Measurements from ENCODE around the gene GRIN2C.
"Not testable (repeated sequence)": the region's sequence is repeated elsewhere in the genome, so short reads cannot be mapped to it uniquely, and the experiment has no call there.

Gene GRIN2C

GRCh38 chr17:74859459-74860228, at the start of gene GRIN2C:
GRIN2C (minus strand) TSS chr17:74859885; CDS start chr17:74855092, 4,793 bp downstream.
- Histone ChIP-seq H3K27ac (no peak within 1 kb of the TSS), H3K4me3 (peak within 1 kb of the TSS in 2 of 7 experiments; percentile 2 to 22)

DNA sequence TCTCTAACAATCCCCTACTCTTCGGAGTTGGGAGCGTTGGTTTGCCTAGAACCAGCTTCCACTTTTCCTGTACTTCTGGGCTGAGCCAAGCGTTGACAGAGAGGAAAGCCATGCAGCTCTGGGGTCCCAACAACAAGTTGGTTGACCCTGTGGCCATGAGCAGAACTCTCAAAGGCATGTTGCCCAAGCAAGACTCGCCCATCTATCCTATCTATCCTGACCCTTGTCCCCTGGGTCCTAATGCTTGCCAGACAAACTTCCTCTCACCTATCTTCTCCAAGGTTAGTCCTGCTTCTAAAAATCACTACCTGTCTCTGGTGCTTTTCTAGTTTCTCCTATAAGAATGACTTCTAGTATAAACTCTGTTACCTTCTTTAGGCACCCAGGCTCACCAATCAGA, 49.4 kb upstream of the GRIN2C start:
- not testable (repeated sequence) for H3K27ac ChIP-seq, H3K4me3 ChIP-seq

DNA sequence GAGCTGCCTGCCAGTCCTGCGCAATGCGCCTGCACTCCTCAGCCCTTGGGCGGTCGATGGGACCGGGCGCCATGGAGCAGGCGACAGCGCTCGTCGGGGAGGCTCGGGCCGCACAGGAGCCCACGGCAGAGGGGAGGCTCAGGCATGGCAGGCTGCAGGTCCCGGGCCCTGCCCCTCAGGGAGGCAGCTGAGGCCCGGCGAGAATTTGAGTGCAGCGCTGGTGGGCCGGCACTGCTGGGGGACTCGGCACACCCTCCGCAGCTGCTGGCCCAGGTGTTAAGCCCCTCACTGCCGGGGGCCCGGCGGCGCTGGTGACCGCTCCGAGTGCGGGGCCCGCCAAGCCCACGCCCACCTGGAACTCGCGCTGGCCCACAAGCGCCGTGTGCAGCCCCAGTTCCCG, 47.3 kb upstream of the GRIN2C start:
- peak overlapping the region in 4 of 21 experiments; percentile 13 to 58 (median 36) for H3K27ac ChIP-seq
- no peak overlapping the region for H3K4me3 ChIP-seq

DNA sequence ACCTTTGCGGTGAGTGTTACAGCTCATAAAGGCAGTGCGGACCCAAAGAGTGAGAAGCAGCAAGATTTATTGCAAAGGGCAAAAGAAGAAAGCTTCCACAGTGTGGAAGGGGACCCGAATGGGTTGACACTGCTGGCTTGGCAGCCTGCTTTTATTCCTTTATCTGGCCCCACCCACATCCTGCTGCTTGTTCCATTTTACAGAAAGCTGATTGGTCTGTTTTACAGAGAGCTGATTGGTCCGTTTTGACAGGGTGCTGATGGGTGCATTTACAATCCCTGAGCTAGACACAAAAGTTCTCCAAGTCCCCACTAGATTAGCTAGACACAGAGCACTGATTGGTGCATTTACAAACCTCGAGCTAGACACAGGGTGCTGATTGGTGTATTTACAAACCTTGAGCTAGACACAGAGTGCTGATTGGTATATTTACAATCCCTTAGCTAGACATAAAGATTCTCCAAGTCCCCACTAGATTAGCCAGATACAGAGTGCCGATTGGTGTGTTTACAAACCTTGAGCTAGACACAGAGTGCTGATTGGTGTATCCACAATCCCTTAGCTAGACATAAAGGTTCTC, 46.6 kb upstream of the GRIN2C start:
- H3K27ac ChIP-seq, H3K4me3 ChIP-seq: not testable (repeated sequence)

GRCh38 chr17:74904687-74905409, 45.2 kb upstream of the GRIN2C start:
- H3K4me3 ChIP-seq: no peak overlapping the region
- H3K27ac ChIP-seq: no peak overlapping the region

DNA sequence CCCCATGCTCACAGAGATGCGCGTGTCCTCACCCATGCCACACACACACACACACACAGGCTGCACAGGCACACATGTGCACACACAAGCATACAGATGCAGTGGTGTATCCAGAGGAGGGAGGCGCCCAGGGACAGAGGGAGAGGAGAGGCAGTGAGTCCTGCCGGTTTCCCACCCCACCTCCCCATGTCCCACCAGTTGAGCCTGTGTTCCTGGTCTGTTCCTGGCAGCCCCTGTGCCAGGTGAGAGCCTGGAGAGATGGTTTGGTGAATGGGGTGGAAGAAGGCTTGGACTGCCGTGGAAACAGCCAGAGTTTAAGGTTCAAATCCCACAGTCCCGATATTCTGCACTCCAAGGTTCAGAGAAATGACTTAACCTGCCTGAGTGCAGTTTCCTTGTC, 44.0 kb upstream of the GRIN2C start:
- H3K27ac ChIP-seq: no peak overlapping the region
- no peak overlapping the region for H3K4me3 ChIP-seq

GRCh38 chr17:74903034-74903433, 43.3 kb upstream of the GRIN2C start:
- Histone ChIP-seq H3K4me3 (no peak overlapping the region), H3K27ac (no peak overlapping the region)

- Histone ChIP-seq H3K27ac (no peak overlapping the region), H3K4me3 (no peak overlapping the region)
Measured at GRCh38 chr17:74901353-74902135, 41.9 kb upstream of the GRIN2C start.

DNA sequence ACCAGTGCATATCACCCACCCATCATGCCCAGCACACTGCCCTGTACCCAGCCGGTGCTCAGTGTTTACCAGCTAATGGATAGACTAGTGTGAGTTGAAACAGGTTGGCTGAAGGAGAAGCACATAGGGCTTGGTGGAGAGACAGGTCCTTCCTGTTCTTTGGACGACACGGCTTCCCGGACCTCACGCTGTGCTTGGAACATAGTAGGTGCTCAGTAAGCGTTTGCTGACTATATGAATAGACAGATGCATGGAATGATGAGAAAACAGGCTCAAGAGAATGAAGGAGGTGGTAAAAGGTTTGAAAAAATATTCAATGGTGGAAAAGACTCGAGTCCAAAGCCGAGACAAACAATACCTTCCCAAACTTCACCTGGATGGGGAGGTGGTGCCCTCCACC, 40.5 kb upstream of the GRIN2C start:
- Histone ChIP-seq H3K4me3 (no peak overlapping the region), H3K27ac (peak overlapping the region in 1 of 21 experiments; percentile 21)

DNA sequence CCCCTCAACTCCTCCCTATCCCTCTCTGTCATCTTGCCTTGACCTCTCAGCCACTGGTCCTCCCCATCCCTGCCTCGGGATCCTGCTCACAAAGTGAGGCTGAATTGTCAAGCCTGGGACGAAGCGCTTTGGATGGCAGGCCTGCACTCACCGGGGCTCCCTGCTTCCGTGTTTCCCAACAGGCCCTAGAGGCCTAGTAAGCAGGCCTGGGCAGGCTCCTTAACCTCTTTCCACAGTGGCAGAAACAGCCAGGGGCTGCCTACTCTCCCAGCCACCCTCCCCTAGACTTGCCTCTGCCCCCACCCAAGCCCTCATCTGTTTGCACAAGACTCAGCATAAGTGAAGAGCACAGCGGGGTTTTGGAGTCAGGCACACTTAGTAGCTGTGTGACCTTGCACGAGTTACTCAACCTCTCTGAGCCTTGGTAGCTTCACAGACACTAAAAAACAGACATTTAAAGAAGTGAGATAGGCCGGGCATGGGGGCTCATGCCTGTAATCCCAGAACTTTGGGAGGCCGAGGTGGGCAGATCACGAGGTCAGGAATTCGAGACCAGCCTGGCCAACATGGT, 38.8 kb upstream of the GRIN2C start:
- Histone ChIP-seq H3K27ac (no peak overlapping the region), H3K4me3 (no peak overlapping the region)

DNA sequence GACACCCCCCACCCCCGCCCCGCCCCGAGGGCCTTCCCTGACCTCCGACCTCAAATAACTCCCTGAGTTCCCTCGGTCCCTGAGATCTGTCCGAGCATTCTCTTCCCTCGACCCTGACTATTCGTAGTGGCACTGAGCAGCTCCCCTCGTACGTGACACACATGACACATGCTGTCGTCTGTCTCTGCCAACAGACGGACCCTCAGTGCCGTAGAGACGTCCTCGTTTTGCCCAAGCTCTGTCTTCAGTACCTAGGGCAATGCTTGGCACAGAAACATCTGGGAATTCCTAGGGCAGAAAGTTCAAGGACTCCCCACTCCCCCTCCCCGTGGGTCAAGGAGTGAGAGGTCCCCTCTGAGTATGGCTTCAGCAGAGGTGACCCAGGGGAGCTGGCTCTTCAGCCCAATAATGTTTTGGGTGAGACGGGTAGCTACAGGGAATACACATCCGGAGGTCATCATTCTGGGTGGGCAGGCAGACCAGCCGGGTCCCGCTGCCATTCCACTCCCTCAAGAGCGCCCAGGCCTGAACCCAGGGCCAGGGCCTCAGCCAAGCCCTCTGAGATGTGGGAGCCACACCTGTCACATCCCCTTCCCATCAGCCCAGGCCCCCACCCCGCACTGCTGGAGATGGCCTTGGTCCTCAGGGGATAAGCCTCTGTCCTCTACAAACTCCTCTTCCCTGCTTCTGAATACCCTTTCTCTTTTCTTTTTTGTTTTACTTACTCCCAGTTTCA, 34.4 kb upstream of the GRIN2C start:
- no peak overlapping the region for H3K27ac ChIP-seq
- peak overlapping the region in 5 of 7 experiments; percentile 21 to 43 (median 32) for H3K4me3 ChIP-seq

- H3K4me3 ChIP-seq: peak within 1 kb of the TSS in 5 of 7 experiments; percentile 21 to 43 (median 32)
Measured at GRCh38 chr17:74892974-74893911, 33.6 kb upstream of the GRIN2C start, which contains the start of gene FADS6. FADS6 (minus strand) TSS chr17:74893633; CDS start chr17:74893595, 38 bp downstream.

GRCh38 chr17:74892013-74892841, 32.5 kb upstream of the GRIN2C start:
- no peak overlapping the region for H3K27ac ChIP-seq

More at GRCh38 chr17:74892974-74893911, 33.6 kb upstream of the GRIN2C start, which contains the start of gene FADS6:
- H3K27ac ChIP-seq: no peak within 1 kb of the TSS

GRCh38 chr17:74890554-74890953, 30.9 kb upstream of the GRIN2C start:
- no peak overlapping the region for H3K4me3 ChIP-seq
- no peak overlapping the region for H3K27ac ChIP-seq

More at GRCh38 chr17:74892013-74892841, 32.5 kb upstream of the GRIN2C start:
- peak overlapping the region in 2 of 7 experiments; percentile 21 to 43 for H3K4me3 ChIP-seq

GRCh38 chr17:74888469-74888868, 28.8 kb upstream of the GRIN2C start:
- Histone ChIP-seq H3K27ac (no peak overlapping the region), H3K4me3 (no peak overlapping the region)

DNA sequence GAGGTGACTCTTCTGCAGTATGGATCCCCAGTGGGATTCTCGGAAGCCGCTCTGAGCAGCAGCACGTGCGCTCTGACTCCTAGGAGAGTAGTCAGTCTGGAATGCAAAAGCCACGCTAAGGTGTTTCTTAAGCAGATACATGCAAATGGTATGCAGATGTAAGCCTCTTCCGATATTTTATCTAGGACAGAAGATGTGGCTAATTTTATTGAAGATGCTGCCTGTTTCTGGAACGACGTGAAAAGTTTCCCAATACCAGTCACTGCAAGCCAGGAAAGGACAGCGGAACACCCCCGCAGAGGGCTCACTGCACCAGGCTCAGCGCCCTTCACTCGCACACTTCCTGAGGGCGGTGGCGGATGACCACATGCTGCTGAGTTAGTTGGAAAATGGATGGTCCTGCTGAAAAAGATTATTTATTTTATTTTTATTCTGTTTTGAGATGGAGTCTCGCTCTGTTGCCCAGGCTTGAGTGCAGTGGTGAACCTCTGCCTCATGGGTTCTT, 23.6 kb upstream of the GRIN2C start:
- Histone ChIP-seq H3K27ac (no peak overlapping the region), H3K4me3 (no peak overlapping the region)
